MG63 (cell line): Measurements from ENCODE around the gene KIAA1614. TPM values are rescaled to one million over a fixed set of nuclear protein-coding genes. Genes with fewer than 3 reads are reported as not detected.

ENCODE experiments used
- DNase-seq: peaks from one replicate; pipeline ENCODE4 v3.0.0-alpha.2; 2020
- H3K27me3 ChIP-seq: fragments of 250-450 bp; sonication (Bioruptor Pico); 2 replicates; pipeline ENCODE4 v1.5.1; 2020; ENCODE audit warnings: mild to moderate bottlenecking, moderate library complexity
- H3K36me3 ChIP-seq: fragments of 250-450 bp; sonication (Bioruptor Pico); 2 replicates; pipeline ENCODE4 v1.5.1; 2020; ENCODE audit warnings: mild to moderate bottlenecking, moderate library complexity
- H3K4me3 ChIP-seq: fragments of 250-450 bp; sonication (Bioruptor Pico); 2 replicates; pipeline ENCODE4 v1.5.1; 2020; ENCODE audit warnings: mild to moderate bottlenecking, moderate library complexity
- H3K9me3 ChIP-seq: fragments of 250-450 bp; sonication (Bioruptor Pico); 2 replicates; pipeline ENCODE4 v1.5.1; 2020; ENCODE audit warnings: mild to moderate bottlenecking, moderate library complexity
- total RNA-seq: library from RNA; depleted of rRNA; stranded (reverse); fragments of >200 nt; shearing (Covaris generic); gene quantifications from 2 replicates; pipeline ENCODE4 v1.2.3, GENCODE V29; 2014; ENCODE audit warnings: low replicate concordance

KIAA1614 gene
- total RNA-seq, 1 experiment from 2014 or later: 13.8 TPM

GRCh38 chr1:180920193-180920592 is 7.5 kb downstream of the KIAA1614 start:
- Histone ChIP-seq H3K9me3 (no peaks in the 10 kb centered on the region), H3K36me3 (peaks cover 5% of the 10 kb centered on the region; the same call in 1 of the 2 replicates), H3K27me3 (no peaks in the 10 kb centered on the region), H3K4me3 (no peak overlapping the region)
- DNase-seq: no peak

- no peak for DNase-seq
- Histone ChIP-seq H3K36me3 (peaks cover 5% of the 10 kb centered on the region; the same call in 1 of the 2 replicates), H3K9me3 (no peaks in the 10 kb centered on the region), H3K4me3 (no peak overlapping the region), H3K27me3 (no peaks in the 10 kb centered on the region)
These were observed 8.0 kb downstream of the KIAA1614 start for GRCh38 chr1:180920702-180921101.

- no peak for DNase-seq
- Histone ChIP-seq H3K27me3 (no peaks in the 10 kb centered on the region), H3K4me3 (no peak overlapping the region), H3K36me3 (peaks cover 5% of the 10 kb centered on the region; the same call in 1 of the 2 replicates), H3K9me3 (no peaks in the 10 kb centered on the region)
These were observed 8.7 kb downstream of the KIAA1614 start for GRCh38 chr1:180921386-180921785.

- H3K36me3 ChIP-seq: peaks cover 5% of the 10 kb centered on the region; the same call in 1 of the 2 replicates
- H3K9me3 ChIP-seq: no peaks in the 10 kb centered on the region
- H3K4me3 ChIP-seq: no peak overlapping the region
- no peaks in the 10 kb centered on the region for H3K27me3 ChIP-seq
- no peak for DNase-seq
These were observed 9.4 kb downstream of the KIAA1614 start for GRCh38 chr1:180921891-180922630.

- no peak for DNase-seq
- no peak overlapping the region for H3K4me3 ChIP-seq
- H3K36me3 ChIP-seq: peaks cover 5% of the 10 kb centered on the region; the same call in 1 of the 2 replicates
- no peaks in the 10 kb centered on the region for H3K9me3 ChIP-seq
- H3K27me3 ChIP-seq: no peaks in the 10 kb centered on the region
These were observed 9.9 kb downstream of the KIAA1614 start for GRCh38 chr1:180922631-180923015.

- no peak overlapping the region for H3K4me3 ChIP-seq
- peak; percentile 24 for DNase-seq
- H3K36me3 ChIP-seq: peaks cover under 1% of the 10 kb centered on the region; the same call in 1 of the 2 replicates
- H3K27me3 ChIP-seq: no peaks in the 10 kb centered on the region
- no peaks in the 10 kb centered on the region for H3K9me3 ChIP-seq
These were observed 10.5 kb downstream of the KIAA1614 start for GRCh38 chr1:180923021-180923841.

- Histone ChIP-seq H3K9me3 (no peaks in the 10 kb centered on the region), H3K36me3 (no peaks in the 10 kb centered on the region), H3K27me3 (no peaks in the 10 kb centered on the region), H3K4me3 (no peak overlapping the region)
- no peak for DNase-seq
These were observed 11.2 kb downstream of the KIAA1614 start for GRCh38 chr1:180923887-180924286.

- H3K36me3 ChIP-seq: no peaks in the 10 kb centered on the region
- H3K9me3 ChIP-seq: no peaks in the 10 kb centered on the region
- no peak for DNase-seq
- H3K27me3 ChIP-seq: no peaks in the 10 kb centered on the region
- H3K4me3 ChIP-seq: no peak overlapping the region
These were observed 12.2 kb downstream of the KIAA1614 start for GRCh38 chr1:180924939-180925338.

GRCh38 chr1:180925471-180926051 is 12.9 kb downstream of the KIAA1614 start:
- no peak overlapping the region for H3K4me3 ChIP-seq
- H3K9me3 ChIP-seq: no peaks in the 10 kb centered on the region
- H3K27me3 ChIP-seq: no peaks in the 10 kb centered on the region
- H3K36me3 ChIP-seq: no peaks in the 10 kb centered on the region
- DNase-seq: no peak

GRCh38 chr1:180926164-180926981 is 13.7 kb downstream of the KIAA1614 start:
- H3K36me3 ChIP-seq: no peaks in the 10 kb centered on the region
- no peak overlapping the region for H3K4me3 ChIP-seq
- DNase-seq: no peak
- H3K27me3 ChIP-seq: no peaks in the 10 kb centered on the region
- no peaks in the 10 kb centered on the region for H3K9me3 ChIP-seq

- H3K27me3 ChIP-seq: no peaks in the 10 kb centered on the region
- no peak overlapping the region for H3K4me3 ChIP-seq
- no peak for DNase-seq
- H3K36me3 ChIP-seq: no peaks in the 10 kb centered on the region
- H3K9me3 ChIP-seq: no peaks in the 10 kb centered on the region
These were observed 14.7 kb downstream of the KIAA1614 start for GRCh38 chr1:180927348-180927747.

- Histone ChIP-seq H3K27me3 (no peaks in the 10 kb centered on the region), H3K4me3 (no peak overlapping the region), H3K9me3 (no peaks in the 10 kb centered on the region), H3K36me3 (no peaks in the 10 kb centered on the region)
- DNase-seq: no peak
These were observed 15.1 kb downstream of the KIAA1614 start for GRCh38 chr1:180927841-180928240.

- H3K36me3 ChIP-seq: no peaks in the 10 kb centered on the region
- H3K4me3 ChIP-seq: no peak overlapping the region
- DNase-seq: no peak
- H3K9me3 ChIP-seq: no peaks in the 10 kb centered on the region
- H3K27me3 ChIP-seq: no peaks in the 10 kb centered on the region
These were observed 15.9 kb downstream of the KIAA1614 start for GRCh38 chr1:180928331-180929230.

- H3K36me3 ChIP-seq: no peaks in the 10 kb centered on the region
- no peaks in the 10 kb centered on the region for H3K9me3 ChIP-seq
- H3K4me3 ChIP-seq: no peak overlapping the region
- DNase-seq: no peak
- no peaks in the 10 kb centered on the region for H3K27me3 ChIP-seq
These were observed 16.7 kb downstream of the KIAA1614 start for GRCh38 chr1:180929389-180929788.

- Histone ChIP-seq H3K36me3 (no peaks in the 10 kb centered on the region), H3K4me3 (no peak overlapping the region), H3K27me3 (no peaks in the 10 kb centered on the region), H3K9me3 (no peaks in the 10 kb centered on the region)
- DNase-seq: no peak
These were observed 18.0 kb downstream of the KIAA1614 start for GRCh38 chr1:180930687-180931086.

GRCh38 chr1:180931529-180931928 is 18.8 kb downstream of the KIAA1614 start:
- H3K36me3 ChIP-seq: no peaks in the 10 kb centered on the region
- H3K9me3 ChIP-seq: no peaks in the 10 kb centered on the region
- no peak overlapping the region for H3K4me3 ChIP-seq
- H3K27me3 ChIP-seq: no peaks in the 10 kb centered on the region
- no peak for DNase-seq
